ENCODE results near the gene SART1.
"Not testable (repeated sequence)": the region's sequence is repeated elsewhere in the genome, so short reads cannot be mapped to it uniquely, and the experiment has no call there.

The SART1 gene

DNA sequence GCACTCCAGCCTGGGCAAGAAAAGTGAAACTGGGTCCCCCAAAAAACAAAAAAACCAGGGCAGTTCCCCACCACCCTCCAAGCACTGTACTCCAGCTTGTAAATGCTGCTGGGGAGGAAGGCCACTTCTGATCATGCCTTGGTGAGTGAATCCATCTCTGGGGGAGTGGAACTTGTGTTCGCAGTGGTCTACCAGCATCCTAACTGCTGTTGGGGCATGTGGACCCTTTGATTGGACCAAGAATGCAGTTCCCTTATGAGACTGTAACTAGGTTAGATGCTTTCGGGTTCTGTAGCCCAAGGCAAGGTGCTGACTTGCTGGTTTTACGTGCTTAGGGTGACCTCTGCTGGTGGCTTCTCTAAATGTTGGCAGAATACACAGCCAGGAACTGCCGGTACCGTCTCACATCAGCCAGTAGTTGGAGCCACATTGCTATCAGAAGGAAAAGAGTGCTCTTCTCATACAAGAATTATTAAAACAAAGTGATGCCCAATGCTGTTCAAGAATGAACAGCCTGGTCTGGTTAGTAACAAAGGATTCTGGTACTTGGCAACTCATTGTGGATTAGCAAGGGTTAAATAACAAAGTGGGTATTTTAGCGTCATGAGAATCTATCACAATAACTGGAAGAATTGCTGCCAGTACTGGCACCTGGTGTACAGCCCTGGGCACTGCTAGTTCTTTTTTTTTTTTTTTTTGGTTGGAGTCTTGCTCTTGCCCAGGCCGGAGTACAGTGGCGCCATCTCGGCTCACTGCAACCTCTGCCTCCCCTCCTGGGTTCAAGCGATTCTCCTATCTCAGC is 27.5 kb downstream of the SART1 start:
- DNase-seq (ENCODE audit: low read depth in 2 of 2), result peak; percentile 88 to 90

DNA sequence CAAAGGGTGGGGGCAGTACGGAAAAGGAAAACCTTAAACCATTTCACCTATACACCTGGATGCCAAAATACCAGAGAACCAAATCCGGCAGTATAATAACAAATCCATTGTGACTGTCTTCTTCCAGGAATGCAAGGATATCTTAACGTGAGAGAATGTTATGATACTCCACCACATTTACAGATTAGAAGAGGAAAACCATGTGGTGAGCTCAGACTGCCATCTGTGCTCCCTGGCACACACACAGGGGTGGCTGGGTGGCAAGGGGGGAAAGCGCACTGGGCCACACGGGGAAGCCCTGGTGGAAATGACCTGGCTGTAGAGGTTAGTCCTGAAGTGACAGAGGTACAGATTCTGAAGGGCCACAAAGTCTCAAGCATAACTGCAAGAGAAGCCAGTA is 30.5 kb downstream of the SART1 start:
- DNase-seq (ENCODE audit: low read depth in 2 of 2), result no peak

DNA sequence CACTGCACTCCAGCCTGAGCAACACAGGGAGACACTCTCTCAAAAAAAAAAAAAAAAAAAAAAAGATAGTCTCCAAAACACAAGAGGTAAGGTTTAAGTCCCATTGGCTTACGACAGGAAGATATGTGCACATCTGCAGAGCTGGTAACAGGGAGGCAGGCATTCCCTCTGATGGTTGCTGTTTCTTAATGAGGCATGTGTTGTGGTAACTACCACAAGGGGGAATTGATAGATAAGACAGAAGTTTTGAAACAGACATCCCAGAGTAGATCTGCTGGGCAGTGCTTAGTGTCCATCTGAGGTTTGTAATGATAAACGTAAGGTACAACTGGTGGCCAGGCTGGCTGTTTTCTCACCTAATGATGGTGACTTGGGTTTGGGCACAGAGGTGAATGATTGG is 35.8 kb downstream of the SART1 start:
- no peak for DNase-seq (ENCODE audit: low read depth in 2 of 2)

DNA sequence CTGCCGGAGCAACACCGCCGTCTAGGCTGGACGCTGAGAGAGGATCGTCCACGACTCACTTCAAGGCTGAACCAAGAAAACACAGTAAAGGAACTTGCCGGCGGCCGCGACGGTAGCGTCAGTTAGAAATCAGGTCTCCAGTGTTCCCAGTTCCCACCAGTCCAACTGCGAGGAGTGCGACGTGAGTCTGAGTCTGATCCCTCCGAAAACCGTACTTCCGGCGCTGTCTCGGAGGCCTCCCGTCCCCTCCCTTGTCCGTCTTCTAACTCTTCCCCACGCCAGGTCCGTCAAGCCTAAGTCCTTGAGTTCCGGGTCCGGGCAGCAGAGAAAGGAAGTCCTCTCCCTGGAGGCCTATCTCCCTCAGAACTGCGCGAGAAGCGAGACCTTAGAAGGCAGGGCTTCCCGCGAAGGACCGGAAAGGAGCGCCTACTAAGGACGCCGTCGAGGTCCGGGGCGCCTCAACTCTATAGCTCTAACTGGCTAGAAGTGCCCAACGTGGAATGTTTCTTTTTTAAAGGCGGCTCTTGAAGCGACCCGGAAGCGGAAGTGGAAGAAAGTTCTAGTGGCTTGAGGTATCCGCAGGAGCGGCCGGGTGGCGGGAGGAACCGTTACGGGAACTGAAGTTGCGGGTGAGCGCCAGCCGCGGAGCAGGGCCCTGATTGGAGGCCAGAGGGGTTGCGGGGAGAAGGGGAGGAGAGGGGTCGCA is 40.6 kb downstream of the SART1 start, which contains the start of the genes BANF1 and EIF1AD:
BANF1 (plus strand) TSS at position 562 of the 706 bp plus-strand sequence. CDS start 748 bp downstream, outside the sequence.
EIF1AD (minus strand) TSS at position 216 of the 706 bp plus-strand sequence. CDS start 1,768 bp downstream, outside the sequence.
- peak; percentile 86 to 87 for DNase-seq (ENCODE audit: low read depth in 2 of 2)

DNA sequence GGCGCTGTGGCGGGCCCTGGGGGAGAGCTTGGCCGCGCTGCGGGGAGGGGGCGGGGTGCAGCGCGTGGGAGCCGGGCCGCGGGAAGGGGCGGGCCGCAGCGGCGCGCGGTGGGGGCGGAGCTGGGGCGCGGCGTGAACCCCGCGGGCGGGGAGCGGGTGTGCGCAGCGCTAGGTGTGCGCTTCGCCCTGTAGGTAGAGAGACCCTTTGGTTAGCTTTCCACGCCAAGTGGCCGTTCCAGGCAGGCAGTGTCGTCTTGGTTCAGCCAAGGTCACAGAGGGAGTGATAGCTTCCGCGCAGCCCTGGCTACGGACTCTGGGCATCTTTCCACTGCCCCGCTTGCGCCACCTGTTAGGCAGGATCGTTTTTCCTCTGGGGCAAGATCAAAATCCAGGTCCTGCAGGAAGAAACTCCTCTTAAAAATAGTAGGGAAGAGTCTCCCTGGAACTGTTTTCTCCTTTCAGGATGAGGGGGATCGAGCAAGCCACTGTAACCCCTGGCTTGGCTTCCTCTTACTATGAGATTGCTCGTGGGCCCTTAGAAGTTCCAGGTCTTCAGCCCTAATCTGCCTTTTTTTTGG is 41.2 kb downstream of the SART1 start:
- DNase-seq (ENCODE audit: low read depth in 2 of 2), result no peak

DNA sequence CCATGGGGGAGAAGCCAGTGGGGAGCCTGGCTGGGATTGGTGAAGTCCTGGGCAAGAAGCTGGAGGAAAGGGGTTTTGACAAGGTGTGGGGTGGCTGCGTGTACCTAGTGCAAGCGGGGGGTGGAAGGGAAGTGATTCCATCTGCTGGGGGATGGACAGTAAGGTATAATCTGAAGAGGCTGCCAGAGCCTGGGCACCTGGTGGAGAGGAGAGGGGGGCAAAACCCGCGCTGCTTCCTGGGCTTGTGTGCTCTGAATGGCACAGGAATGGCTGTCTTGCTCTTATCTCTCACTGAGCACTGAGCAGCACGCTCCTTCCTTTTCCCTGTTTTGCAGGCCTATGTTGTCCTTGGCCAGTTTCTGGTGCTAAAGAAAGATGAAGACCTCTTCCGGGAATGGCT is 41.8 kb downstream of the SART1 start:
- no peak for DNase-seq (ENCODE audit: low read depth in 2 of 2)

DNA sequence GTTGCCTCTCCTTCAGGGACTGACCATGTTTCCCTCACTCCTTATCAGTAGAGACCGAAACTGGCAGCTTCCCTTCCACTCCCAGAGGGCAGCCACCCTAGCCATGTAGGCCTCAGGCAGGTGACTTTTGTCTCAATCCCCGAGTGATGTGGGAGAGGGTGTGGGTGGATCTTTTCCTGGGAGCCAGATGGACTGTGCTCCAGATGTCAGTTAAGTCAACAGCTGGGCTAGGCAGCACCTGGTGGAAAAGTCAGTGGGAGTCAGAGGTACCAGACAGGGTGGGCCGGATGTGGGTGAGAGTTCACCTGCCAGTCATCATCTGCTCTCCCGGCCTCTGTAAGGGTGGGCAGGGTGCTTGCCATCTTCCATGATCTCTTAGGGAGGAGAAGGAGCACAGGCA is 42.7 kb downstream of the SART1 start:
- DNase-seq (ENCODE audit: low read depth in 2 of 2), result no peak

DNA sequence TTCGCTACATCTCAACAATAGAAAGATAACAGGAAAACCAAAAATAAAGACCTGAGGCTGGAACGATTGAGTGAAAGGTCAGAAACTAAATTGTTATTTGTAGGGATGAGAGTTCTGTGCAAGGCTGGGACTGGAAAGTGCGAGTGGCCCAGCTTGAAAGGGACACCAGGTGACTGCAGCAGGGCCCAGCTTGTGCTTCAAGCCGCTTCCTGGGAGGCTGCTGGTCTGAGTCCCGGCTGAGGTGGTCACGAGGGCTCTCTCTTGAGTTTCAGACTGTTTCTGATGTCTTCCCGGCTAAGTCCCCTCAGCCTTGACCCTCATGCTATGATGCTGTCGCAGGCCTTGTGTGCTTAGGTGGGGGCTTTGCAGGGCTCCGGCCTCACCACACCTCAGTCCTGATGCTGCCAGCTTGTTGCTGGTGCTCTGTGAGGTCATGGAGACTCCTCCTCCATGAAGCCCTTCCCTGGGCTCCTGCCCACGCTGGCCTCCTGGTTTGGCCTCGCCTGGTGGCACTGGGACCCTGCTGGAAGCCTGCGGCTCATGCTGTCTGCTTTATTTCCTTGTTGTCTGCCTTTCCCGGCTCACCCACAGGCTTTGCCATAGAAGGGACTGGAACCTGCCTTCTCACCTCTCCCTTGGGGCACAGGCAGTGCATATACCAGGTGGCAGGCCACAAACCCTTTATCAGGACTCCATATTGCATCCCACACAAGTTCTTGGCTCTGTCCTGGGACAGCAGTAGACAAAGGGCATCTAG is 44.8 kb downstream of the SART1 start:
- no peak for DNase-seq (ENCODE audit: low read depth in 2 of 2)

DNA sequence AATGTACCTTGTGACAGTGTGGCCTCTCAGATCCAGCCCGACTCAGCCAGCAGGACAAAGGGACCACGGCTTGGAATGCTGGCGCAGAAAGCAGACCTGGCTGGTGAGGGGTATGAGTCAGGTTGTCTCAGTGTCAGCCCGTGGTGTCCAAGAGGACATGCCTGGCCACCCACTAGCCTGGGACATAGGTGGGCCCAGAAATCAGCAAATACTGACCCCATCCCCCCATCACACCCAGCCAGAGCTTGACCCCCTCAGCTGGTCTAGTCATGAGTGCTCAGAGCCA is 45.3 kb downstream of the SART1 start:
- no peak for DNase-seq (ENCODE audit: low read depth in 2 of 2)

DNA sequence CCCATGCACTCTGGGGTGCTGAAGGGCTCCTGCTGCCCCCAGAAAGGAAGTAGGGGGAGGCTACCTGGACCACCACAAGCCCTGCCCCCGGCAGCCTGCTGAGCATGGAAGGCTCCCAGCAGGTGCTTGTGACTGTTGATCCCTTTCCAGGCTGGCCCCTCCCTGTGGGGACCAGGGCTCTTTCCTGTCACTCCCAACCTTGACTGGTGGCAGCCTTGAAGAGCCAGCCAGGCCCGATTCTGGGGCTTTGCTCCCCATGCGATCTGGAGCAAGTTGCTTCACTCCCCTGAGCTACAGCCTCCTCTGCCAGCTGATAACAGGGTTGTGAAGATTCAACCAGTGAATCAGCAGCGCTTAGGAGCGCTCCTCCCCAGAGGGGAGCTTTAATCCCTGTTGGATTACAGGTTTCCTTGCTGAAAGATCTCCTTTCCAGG is 45.7 kb downstream of the SART1 start:
- DNase-seq (ENCODE audit: low read depth in 2 of 2), result no peak

DNA sequence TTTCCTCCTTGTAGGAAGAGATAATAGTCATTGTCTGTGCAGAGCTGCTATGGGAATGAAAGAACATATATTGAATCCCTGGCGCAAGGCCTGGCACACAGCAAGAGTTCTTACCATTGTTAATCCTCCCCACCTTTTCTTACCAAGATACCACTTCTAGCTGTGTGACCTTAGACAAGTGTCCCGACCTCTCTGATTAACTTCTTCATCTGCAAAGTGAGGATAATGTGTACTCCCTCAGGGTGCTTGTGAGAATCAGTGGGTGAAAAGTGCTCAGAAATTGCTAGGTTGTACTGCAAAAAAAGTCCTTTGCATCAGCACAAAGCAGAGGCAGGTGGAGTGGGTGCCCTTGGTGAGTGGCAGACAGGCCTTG is 46.5 kb downstream of the SART1 start:
- no peak for DNase-seq (ENCODE audit: low read depth in 2 of 2)

DNA sequence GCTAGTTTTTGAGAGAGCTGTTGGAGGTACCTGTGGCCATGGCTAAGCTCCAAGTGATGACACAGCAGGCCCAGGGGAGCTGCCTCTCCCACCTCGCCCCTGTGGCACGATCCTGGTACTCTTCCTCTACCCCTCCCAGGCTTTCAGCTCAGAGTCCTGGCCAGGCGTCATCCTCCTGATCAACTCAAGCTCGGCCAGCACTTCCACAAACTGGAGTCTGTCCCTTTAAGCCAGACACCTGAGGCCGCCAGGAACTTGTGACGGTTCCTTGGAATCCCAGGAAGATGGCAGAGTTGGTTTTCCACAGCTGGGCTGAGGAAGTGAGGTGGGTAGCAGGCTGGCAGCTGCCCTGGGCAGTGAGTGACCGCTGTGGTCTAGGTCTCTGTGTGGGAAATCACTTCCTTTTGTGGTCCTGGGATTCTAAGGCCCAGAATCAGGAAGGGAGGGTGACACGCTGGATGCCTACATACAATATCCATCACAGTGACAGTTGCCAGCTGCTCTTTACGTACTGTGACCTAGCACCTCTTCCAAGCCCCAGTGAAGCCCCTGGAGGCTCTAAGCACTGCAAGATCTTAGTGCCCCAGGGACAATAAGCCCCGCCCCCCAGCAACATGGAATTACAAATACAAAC is 47.1 kb downstream of the SART1 start:
- DNase-seq (ENCODE audit: low read depth in 2 of 2), result no peak

DNA sequence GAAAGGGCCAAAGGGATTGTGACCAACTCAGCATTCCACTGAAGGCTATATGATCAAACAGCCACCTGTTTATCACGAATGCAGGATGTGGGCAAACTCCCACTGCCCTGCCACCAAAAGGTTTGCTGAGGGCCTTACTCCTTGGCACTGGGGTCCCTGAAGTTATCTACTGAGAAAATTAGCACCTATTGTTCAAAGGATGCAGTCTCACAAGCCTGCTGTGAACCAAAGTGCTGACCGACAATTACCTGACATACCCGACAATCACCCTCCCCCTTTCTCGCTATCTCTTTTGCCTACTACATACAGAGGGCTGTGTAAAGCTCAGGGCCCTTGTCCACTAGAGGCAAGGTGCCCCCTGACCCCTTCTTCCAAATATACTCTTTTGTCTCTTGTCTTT is 48.5 kb downstream of the SART1 start:
- DNase-seq (ENCODE audit: low read depth in 2 of 2), result not testable (repeated sequence)

DNA sequence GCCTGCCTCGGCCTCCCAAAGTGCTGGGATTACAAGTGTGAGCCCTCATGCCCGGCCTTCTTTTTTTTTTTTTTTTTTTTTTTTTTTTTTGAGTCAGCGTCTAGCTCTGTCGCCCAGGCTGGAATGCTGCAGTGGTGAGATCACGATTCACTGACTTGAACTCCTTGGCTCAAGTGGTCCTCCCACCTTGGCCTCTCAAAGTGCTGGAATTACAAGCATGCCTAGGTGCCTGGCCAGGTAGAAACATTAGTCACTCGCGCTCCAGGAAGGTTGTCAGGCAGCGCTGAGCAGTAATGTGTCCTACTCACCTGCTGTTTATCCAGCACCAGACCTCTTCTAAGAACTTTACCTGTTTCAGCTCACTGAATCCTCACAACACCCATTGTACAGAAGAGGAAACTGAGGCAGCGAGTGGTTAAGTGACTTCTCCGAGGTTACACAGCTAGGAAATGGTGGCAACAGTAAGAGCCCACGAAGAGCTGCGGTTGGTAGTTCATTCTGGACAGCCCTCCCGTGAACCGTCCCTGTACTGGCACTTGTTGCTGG is 49.8 kb downstream of the SART1 start:
- DNase-seq (ENCODE audit: low read depth in 2 of 2), result no peak

DNA sequence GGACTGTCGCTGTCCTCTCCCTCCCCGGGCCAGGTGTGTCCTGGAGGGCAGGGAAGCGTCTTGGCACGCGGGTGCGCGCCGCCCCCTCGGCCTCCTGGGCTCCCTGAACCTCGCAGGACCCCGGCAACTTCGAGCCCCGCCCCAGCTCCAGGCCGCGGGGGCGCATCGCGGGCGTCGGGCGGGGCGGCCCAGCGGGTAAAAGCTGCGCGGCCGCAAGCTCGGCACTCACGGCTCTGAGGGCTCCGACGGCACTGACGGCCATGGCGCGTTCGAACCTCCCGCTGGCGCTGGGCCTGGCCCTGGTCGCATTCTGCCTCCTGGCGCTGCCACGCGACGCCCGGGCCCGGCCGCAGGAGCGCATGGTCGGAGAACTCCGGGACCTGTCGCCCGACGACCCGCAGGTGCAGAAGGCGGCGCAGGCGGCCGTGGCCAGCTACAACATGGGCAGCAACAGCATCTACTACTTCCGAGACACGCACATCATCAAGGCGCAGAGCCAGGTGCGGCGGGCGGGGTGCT is 50.3 kb downstream of the SART1 start, which contains the start of gene CST6:
CST6 (plus strand) TSS at position 224 of the 519 bp plus-strand sequence; CDS start at position 261, 37 bp downstream.
- no peak for DNase-seq (ENCODE audit: low read depth in 2 of 2)

DNA sequence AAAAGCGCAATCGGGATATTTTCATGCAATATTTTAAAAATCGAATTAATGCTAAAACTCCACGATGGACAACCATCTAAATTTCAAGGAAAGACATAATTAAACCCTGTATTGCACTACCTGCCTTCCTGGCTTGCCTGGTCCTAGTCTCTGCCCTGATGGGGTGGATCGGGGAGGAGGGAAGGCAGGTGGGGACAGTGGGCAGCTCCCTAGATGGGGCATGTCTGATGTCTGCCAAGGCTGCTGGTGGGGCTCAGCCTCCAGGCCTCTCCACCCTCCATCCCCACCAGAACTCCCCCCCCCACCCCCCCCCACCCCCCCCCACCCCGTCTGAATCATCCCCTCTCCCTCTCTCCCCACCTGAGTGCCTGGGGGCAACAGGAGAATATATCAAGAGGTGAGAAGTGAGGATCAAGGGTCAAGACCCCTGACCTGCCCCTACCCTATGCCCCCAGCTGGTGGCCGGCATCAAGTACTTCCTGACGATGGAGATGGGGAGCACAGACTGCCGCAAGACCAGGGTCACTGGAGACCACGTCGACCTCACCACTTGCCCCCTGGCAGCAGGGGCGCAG is 50.9 kb downstream of the SART1 start:
- DNase-seq (ENCODE audit: low read depth in 2 of 2), result no peak

DNA sequence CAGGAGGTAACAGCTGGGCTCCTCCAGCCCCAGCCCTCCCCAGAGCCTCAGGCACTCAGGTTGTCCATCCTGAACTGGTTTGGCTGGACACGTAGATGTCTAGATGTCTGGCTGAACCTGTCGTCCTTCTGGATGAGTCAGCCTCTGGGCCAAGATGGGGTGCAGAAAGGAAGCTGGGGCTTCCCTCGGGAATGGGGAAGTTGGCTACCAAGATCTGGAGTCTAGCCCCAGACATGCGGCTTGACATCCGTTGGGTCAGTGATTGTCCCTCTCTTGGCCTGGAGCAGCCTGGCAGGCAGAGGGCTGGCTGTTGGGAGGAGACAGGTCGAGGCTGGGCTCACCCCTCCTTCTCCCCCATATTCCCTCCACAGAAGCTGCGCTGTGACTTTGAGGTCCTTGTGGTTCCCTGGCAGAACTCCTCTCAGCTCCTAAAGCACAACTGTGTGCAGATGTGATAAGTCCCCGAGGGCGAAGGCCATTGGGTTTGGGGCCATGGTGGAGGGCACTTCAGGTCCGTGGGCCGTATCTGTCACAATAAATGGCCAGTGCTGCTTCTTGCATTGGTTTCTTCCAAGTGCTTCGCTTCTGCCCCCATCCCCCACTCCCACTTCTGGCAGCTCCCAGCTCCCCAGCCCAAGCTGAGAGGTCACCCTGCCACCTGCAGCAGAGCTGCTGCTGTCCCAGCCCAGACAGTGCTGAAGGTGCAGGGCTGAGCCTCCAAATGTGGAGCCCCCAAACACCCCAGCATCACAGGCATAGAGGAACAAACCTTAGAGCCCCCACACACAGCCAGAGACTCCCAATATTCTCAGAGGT is 51.6 kb downstream of the SART1 start:
- DNase-seq (ENCODE audit: low read depth in 2 of 2), result no peak

DNA sequence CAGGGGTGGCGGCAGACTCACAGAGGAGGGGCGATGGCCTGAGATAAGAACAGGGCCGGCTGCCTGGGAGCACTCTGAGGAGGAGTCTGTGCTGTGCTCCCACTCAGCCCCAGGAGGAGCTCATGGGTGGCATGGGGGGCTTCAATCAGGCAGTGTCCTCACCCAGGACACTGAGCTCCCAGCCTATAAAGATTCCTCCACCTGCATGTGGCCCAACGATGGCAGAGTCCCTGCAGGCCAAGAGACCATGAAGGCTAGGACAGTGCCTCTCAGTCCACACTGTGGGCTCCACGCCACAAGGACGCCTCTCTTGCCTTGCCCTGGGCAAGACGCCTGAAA is 52.2 kb downstream of the SART1 start:
- no peak for DNase-seq (ENCODE audit: low read depth in 2 of 2)

DNA sequence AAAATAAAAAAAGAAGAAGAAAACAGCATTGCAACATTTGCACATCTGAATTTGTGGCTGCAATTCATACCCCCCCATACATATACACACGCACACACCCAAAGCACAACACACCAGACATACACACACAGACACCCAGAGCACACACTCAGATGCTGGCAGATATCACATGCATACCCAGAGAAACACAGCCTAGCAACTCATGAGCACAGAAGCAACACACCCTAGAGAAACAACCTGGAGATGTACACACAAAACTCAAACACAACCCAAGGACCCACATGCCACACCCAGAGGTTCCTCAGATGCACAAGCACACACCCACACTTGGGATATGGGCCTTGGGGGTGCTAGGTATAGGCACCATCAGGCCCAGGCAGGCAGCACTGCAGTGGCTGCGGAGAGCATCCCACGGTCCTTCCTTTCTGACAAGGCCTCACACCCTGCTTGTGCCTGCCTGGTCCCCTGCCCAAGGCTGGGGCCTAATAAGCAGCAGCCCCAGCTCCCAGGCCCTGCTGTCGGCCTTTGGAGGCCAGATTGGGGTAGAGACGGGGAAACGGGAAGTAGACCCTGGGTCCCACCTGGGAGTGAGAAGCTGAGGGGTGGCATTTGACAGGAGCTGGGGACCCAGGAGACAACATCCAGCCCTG is 53.4 kb downstream of the SART1 start:
- DNase-seq (ENCODE audit: low read depth in 2 of 2), result no peak

All from activated CD4-positive, alpha-beta T cell treated with anti-CD3 and anti-CD28 coated beads for 24 hours (primary cell).